IPS DF 6.9 (cell line): ENCODE data around the gene ABHD17C.

Experiments used
- DNase-seq: peaks from one replicate; pipeline ENCODE4 v3.0.0-alpha.2; 2013; ENCODE audit warnings: low read depth, low spot score
- H3K27ac ChIP-seq: one replicate; pipeline ENCODE4 v1.5.1; 2013; ENCODE audit warnings: low read length, control low read depth
- H3K27me3 ChIP-seq: 2 replicates; pipeline ENCODE4 v1.6.1; 2013; ENCODE audit warnings: mild to moderate bottlenecking, low read length; ENCODE audit not compliant: control insufficient read depth, insufficient read depth
- H3K36me3 ChIP-seq: 2 replicates; pipeline ENCODE4 v1.6.1; 2013; ENCODE audit warnings: low read length; ENCODE audit not compliant: control insufficient read depth, insufficient read depth
- H3K4me1 ChIP-seq: 2 replicates; pipeline ENCODE4 v1.6.1; 2013; ENCODE audit warnings: low read length; ENCODE audit not compliant: control insufficient read depth, insufficient read depth
- H3K4me3 ChIP-seq: 2 replicates; pipeline ENCODE4 v1.5.1; 2013; ENCODE audit warnings: mild to moderate bottlenecking, low read length
- H3K9me3 ChIP-seq: 2 replicates; pipeline ENCODE4 v1.6.1; 2013; ENCODE audit warnings: low read length, inconsistent platforms; ENCODE audit not compliant: control insufficient read depth, insufficient read depth
- WGBS: extraction: QIAGEN DNeasy Blood & Tissue Kit; methylation state at CpG from one replicate; pipeline ENCODE4 v1.1.7; 2013; ENCODE audit warnings: mixed read lengths, missing lambda C conversion rate; ENCODE audit not compliant: insufficient read length, insufficient coverage; 5-methylcytosine and 5-hydroxymethylcytosine counted together

The ABHD17C gene

DNA sequence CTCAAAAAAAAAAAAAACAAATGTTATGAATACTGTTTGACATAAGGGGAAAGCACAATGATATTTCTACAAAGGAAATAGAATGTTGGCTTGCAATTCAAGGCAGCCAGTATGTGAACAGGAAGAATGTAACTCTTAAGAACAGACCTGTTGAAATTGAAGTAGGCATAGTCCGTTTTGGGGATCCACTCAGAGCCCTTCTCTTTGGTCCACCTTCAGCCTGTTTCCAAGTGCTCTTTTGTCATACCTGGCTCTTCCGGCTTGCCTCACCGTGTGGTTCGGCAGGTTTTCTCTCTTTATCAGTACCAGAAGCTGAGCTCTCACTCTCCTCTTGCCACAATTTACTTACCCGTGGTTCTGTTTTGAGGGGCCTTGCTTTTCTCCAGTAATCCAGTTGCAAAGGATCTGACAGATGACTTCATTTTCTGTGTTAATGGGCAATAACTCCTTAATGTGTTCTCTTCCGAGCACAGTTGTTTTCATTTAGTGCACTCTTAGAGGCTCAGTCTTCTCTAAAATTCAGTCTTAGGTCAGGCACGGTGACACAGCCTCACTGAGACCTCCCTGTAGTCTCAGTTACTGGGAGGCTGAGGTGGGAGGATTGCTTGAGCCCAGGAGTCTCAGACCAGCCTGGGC, 6.7 kb downstream of the ABHD17C start:
- no CpG with 5 or more reads among the region's 7 CpGs for WGBS

DNA sequence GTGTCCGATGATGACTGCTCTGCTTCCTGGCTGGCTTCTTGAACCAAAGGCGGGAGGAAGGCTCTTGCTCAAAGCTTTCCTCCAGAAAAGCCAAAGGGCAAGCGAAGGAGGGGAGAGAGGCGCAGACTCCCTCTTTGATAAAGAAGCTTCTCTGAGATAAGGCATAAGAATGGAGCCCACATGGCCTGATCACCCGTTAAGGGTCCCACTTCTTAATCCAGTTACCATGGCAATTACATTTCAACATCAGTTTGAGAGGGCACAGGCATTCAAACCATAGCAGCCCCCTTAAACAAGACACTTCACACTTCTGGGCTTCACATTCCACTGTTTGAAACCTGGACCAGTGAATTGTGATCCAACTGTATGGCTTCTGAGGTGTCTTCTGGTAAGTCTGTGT, 8.0 kb downstream of the ABHD17C start:
- H3K9me3 ChIP-seq: no peaks in the 10 kb centered on the region
- no CpG with 5 or more reads among the region's 5 CpGs for WGBS
- H3K4me1 ChIP-seq: peaks cover 4% of the 10 kb centered on the region; the same call in 1 of the 2 replicates
- H3K36me3 ChIP-seq: no peaks in the 10 kb centered on the region
- DNase-seq: no peak
- no peak overlapping the region for H3K4me3 ChIP-seq
- H3K27me3 ChIP-seq: no peaks in the 10 kb centered on the region
- no peak overlapping the region for H3K27ac ChIP-seq

More for the DNA sequence above, 6.7 kb downstream of the ABHD17C start:
- peaks cover 4% of the 10 kb centered on the region; the same call in 1 of the 2 replicates for H3K4me1 ChIP-seq
- H3K36me3 ChIP-seq: no peaks in the 10 kb centered on the region
- no peak overlapping the region for H3K27ac ChIP-seq
- no peak for DNase-seq
- H3K4me3 ChIP-seq: no peak overlapping the region
- peaks cover 2% of the 10 kb centered on the region; the same call in 1 of the 2 replicates for H3K27me3 ChIP-seq
- H3K9me3 ChIP-seq: no peaks in the 10 kb centered on the region

DNA sequence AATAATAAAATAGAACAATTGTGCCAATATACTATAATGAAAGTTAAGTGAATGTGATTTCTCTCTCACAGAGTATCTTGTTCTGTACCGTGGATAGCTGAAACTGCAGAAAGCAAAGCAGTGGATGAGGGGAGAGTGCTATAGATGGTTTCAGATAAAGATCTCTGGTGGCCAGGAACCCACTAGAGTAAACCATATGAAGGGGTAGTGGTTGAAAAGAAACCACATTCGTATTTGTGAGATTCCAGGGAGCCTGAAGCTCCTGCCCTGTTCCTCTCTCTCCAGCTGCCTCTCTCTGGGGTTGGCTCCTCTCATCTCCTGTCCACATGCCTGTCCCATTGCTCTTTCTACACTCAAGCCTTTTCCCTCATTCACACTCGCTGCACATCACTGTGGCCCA, 8.9 kb downstream of the ABHD17C start:
- no peak for DNase-seq
- Histone ChIP-seq H3K9me3 (no peaks in the 10 kb centered on the region), H3K27me3 (no peaks in the 10 kb centered on the region), H3K4me3 (no peak overlapping the region), H3K27ac (no peak overlapping the region), H3K36me3 (no peaks in the 10 kb centered on the region), H3K4me1 (peaks cover 4% of the 10 kb centered on the region; the same call in 1 of the 2 replicates)
- WGBS: no CpG with 5 or more reads among the region's 3 CpGs

DNA sequence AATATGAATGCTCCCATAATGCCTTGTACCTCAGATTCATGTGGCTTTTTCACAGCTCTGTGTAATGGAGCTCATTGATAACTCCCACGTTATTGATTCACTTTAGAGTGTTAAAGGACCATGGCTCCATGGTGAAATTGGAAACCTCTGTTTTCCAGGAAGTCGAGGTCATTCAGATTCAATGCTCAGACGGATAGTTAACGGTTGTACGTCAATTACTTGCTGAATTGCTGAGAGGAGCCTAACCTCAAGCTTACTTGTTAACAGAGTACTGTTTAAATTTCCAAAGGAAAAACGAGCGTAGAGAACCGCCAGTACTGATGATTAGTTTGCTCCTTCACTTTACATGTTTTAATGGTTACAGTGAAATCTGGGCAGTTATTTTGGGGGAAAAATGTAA, 11.1 kb downstream of the ABHD17C start:
- Histone ChIP-seq H3K36me3 (no peaks in the 10 kb centered on the region), H3K27ac (no peak overlapping the region), H3K9me3 (no peaks in the 10 kb centered on the region), H3K27me3 (no peaks in the 10 kb centered on the region), H3K4me1 (peaks cover 4% of the 10 kb centered on the region; the same call in 1 of the 2 replicates), H3K4me3 (no peak overlapping the region)
- DNase-seq: no peak
- WGBS: no CpG with 5 or more reads among the region's 8 CpGs

DNA sequence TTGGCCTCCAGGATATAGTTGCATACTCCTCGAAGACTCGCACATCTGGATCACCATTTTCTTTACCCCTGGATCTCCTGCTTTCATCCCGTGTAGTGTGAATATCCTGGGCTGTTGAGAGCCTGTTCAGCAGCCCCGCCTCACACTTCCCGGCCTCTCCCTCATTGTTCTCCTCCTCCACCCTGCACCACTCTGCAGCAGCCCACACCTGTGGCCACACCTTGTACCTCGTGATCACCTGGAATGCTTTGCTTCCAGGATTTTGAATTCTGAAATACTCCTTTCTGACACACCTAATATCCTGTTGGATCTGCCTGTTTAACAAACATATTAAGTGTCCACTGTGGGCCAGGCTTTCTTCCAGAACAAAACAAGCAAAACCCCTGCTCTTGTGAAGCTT, 14.4 kb downstream of the ABHD17C start:
- peaks cover 4% of the 10 kb centered on the region; the same call in 1 of the 2 replicates for H3K4me1 ChIP-seq
- no peaks in the 10 kb centered on the region for H3K27me3 ChIP-seq
- H3K9me3 ChIP-seq: no peaks in the 10 kb centered on the region
- H3K4me3 ChIP-seq: no peak overlapping the region
- no peaks in the 10 kb centered on the region for H3K36me3 ChIP-seq
- no peak overlapping the region for H3K27ac ChIP-seq
- no peak for DNase-seq
- no CpG with 5 or more reads among the region's 6 CpGs for WGBS

GRCh38 chr15:80710635-80711554, 15.8 kb downstream of the ABHD17C start:
- DNase-seq: no peak
- H3K9me3 ChIP-seq: no peaks in the 10 kb centered on the region
- H3K27me3 ChIP-seq: no peaks in the 10 kb centered on the region
- WGBS: no CpG with 5 or more reads among the region's 9 CpGs
- no peaks in the 10 kb centered on the region for H3K36me3 ChIP-seq
- H3K4me3 ChIP-seq: no peak overlapping the region
- no peak overlapping the region for H3K27ac ChIP-seq
- peaks cover 3% of the 10 kb centered on the region; the same call in 1 of the 2 replicates for H3K4me1 ChIP-seq

DNA sequence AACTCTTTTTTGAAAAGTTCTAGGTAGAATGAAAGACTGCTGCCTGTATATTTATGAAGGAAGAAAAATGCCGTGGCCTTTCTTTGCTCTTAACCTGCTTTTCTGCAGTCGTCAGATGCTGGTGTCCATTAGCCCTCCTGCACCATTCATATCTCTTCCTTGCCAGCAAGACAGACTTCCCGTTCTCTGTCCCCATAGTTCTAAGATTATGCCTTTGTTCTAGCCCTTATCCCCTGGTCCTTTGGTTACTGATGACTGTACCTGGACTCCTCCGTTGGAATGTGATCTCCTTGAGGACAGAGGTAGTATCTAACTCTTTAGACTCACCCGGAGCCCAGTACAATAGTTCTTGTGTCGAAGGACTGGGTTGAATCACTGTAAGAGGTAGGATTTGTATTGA, 16.8 kb downstream of the ABHD17C start:
- Histone ChIP-seq H3K27ac (no peak overlapping the region), H3K4me3 (no peak overlapping the region), H3K4me1 (no peaks in the 10 kb centered on the region), H3K27me3 (no peaks in the 10 kb centered on the region), H3K36me3 (no peaks in the 10 kb centered on the region), H3K9me3 (no peaks in the 10 kb centered on the region)
- WGBS: no CpG with 5 or more reads among the region's 6 CpGs
- DNase-seq: no peak

DNA sequence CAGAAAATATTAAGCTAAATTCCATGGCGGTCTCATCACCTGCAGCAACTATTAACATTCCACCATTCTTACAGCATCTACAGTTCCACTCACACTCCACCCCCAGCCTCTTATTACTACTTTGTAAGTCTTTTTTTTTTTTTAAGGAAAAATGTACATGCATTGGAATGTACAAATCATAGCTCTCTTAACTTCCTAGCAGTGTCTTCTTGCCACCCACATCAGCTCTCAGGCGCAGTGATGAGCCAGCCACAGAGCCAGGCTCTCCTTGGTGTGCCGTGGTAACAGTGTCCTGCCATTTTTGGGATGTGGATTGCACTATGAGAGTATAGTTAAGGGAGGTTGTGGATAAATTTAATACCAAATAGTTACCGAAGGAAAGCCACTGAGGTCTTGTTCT, 17.8 kb downstream of the ABHD17C start:
- no CpG with 5 or more reads among the region's 4 CpGs for WGBS
- DNase-seq: no peak
- no peaks in the 10 kb centered on the region for H3K4me1 ChIP-seq

DNA sequence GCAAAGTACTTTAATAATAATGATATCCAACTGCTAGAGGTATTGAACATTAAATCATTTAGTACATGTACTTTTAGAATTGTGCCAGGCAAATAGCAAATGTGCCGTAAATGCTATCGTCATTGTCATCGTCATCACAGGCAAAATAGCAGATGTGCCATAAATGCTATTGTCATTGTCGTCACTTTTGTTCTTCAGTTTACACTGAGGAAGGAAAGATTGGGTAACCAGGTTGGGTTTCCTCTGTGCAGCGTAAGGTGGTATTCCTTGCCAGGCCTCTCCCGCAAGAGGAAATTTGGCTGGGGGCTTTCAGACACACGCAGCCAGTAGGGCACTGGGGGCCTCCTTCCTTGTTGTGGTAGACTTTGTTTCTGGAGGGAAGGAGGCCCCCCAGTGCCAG, 26.4 kb downstream of the ABHD17C start:
- no peaks in the 10 kb centered on the region for H3K9me3 ChIP-seq
- H3K4me3 ChIP-seq: no peak overlapping the region
- peaks cover 4% of the 10 kb centered on the region; the same call in 1 of the 2 replicates for H3K36me3 ChIP-seq
- H3K4me1 ChIP-seq: peaks cover 3% of the 10 kb centered on the region; the same call in 1 of the 2 replicates
- DNase-seq: no peak
- H3K27ac ChIP-seq: no peak overlapping the region
- H3K27me3 ChIP-seq: no peaks in the 10 kb centered on the region
- no CpG with 5 or more reads among the region's 7 CpGs for WGBS

More for the DNA sequence above, 17.8 kb downstream of the ABHD17C start:
- Histone ChIP-seq H3K27me3 (no peaks in the 10 kb centered on the region), H3K36me3 (no peaks in the 10 kb centered on the region), H3K4me3 (no peak overlapping the region), H3K9me3 (no peaks in the 10 kb centered on the region), H3K27ac (no peak overlapping the region)

DNA sequence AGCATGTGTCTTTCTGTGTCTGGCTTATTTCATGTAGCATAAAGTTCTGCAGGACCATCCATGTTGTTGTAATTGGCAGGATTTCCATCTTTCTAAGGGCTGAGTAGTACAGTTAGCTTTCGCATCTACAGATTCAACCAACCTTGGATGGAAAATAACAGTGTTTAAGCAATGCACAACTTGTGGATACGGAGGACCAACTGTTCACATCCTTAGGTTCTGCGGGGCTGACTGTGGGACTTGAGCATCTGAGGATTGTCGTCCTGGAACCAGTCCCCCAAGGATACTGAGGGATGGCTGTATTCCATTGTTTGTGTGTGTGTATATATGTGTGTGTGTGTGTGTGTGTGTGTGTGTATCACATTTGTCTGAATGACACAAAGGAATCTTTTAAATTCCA, 27.7 kb downstream of the ABHD17C start:
- DNase-seq: no peak
- no peak overlapping the region for H3K4me3 ChIP-seq
- no peaks in the 10 kb centered on the region for H3K9me3 ChIP-seq
- H3K27me3 ChIP-seq: no peaks in the 10 kb centered on the region
- H3K27ac ChIP-seq: no peak overlapping the region
- peaks cover 4% of the 10 kb centered on the region; the same call in 1 of the 2 replicates for H3K36me3 ChIP-seq
- H3K4me1 ChIP-seq: peaks cover 3% of the 10 kb centered on the region; the same call in 1 of the 2 replicates
- WGBS: no CpG with 5 or more reads among the region's 4 CpGs
